Loucy (cell line): ENCODE measurements around the gene KAT5.

Source experiments
- H2AFZ ChIP-seq: fragments of 200-600 bp; sonication (generic); 2 replicates; pipeline ENCODE4 v1.6.0; 2016; ENCODE audit warnings: antibody characterized with exemption, mild to moderate bottlenecking, low read length, moderate library complexity
- H3F3A ChIP-seq: fragments of 200-600 bp; 2 replicates; pipeline ENCODE4 v1.6.0; 2016; ENCODE audit warnings: antibody characterized with exemption, low read depth, mild to moderate bottlenecking
- H3K27me3 ChIP-seq: fragments of 200-600 bp; sonication (generic); 2 replicates; pipeline ENCODE4 v1.6.1; 2014; ENCODE audit warnings: low read length, mild to moderate bottlenecking; ENCODE audit not compliant: insufficient read depth, poor library complexity, severe bottlenecking
- H3K36me3 ChIP-seq: fragments of 200-600 bp; sonication (generic); 2 replicates; pipeline ENCODE4 v1.6.1; 2016; ENCODE audit warnings: low read length; ENCODE audit not compliant: insufficient read depth
- H3K4me1 ChIP-seq: fragments of 200-600 bp; sonication (generic); 2 replicates; pipeline ENCODE4 v1.5.1; 2014; ENCODE audit warnings: low read length, mild to moderate bottlenecking; ENCODE audit not compliant: insufficient read depth, poor library complexity, severe bottlenecking
- H3K4me2 ChIP-seq: fragments of 200-600 bp; sonication (generic); 2 replicates; pipeline ENCODE4 v1.6.0; 2014; ENCODE audit warnings: antibody characterized with exemption, low read length, low read depth, mild to moderate bottlenecking; ENCODE audit not compliant: poor library complexity, severe bottlenecking
- H3K4me3 ChIP-seq: fragments of 200-600 bp; sonication (generic); 2 replicates; pipeline ENCODE4 v1.5.1; 2014; ENCODE audit warnings: low read length, mild to moderate bottlenecking, mixed read lengths; ENCODE audit not compliant: poor library complexity, severe bottlenecking
- H3K79me2 ChIP-seq: fragments of 200-600 bp; sonication (generic); 2 replicates; pipeline ENCODE4 v1.6.1; 2014; ENCODE audit warnings: low read length; ENCODE audit not compliant: insufficient read depth
- H3K9ac ChIP-seq: fragments of 200-600 bp; sonication (generic); 2 replicates; pipeline ENCODE4 v1.6.0; 2014; ENCODE audit warnings: mild to moderate bottlenecking, low read depth, low read length, moderate library complexity; ENCODE audit not compliant: poor library complexity, severe bottlenecking
- H3K9me2 ChIP-seq: fragments of 200-600 bp; sonication (generic); replicated peaks from 2 replicates; pipeline ENCODE4 v1.6.1; 2016; ENCODE audit warnings: low read depth, low read length, mixed read lengths
- H3K9me3 ChIP-seq: fragments of 200-600 bp; sonication (generic); 2 replicates; pipeline ENCODE4 v1.6.1; 2014; ENCODE audit warnings: mild to moderate bottlenecking, antibody characterized with exemption, low read length, low read depth; ENCODE audit not compliant: insufficient read depth
- H4K20me1 ChIP-seq: fragments of 200-600 bp; sonication (generic); 2 replicates; pipeline ENCODE4 v1.6.0; 2014; ENCODE audit warnings: antibody characterized with exemption, low read length, mild to moderate bottlenecking; ENCODE audit not compliant: insufficient read depth, poor library complexity, severe bottlenecking
- CTCF ChIP-seq: fragments of 200-600 bp; sonication (generic); conservative IDR thresholded peaks from 2 replicates; pipeline ENCODE4 v1.5.1; 2014; ENCODE audit warnings: mild to moderate bottlenecking, antibody characterized with exemption, low read length
- EZH2phosphoT487 ChIP-seq: fragments of 200-600 bp; IDR thresholded peaks from 2 replicates; pipeline ENCODE4 v1.6.1; 2018; ENCODE audit warnings: antibody characterized with exemption, mild to moderate bottlenecking, moderate library complexity, borderline replicate concordance

KAT5 gene

GRCh38 chr11:65711785-65712632 is at the start of gene KAT5:
Gene KAT5, plus strand, starts transcription at chr11:65712252. Its CDS starts 16 bp downstream, at chr11:65712268.
- no peaks in the 10 kb centered on the region for H3K9me3 ChIP-seq
- peak within 1 kb of the TSS; percentile 82 for H3K4me3 ChIP-seq
- peak within 1 kb of the TSS; percentile 87 for H3K4me2 ChIP-seq
- H4K20me1 ChIP-seq, result peaks cover 5% of the 10 kb centered on the region
- H3K4me1 ChIP-seq, result peaks cover 18% of the 10 kb centered on the region
- no peaks in the 10 kb centered on the region for H3K9me2 ChIP-seq
- H3K27me3 ChIP-seq, result no peaks in the 10 kb centered on the region
- H2AFZ ChIP-seq, result peak within 1 kb of the TSS; percentile 99
- H3K9ac ChIP-seq, result peak within 1 kb of the TSS; percentile 83
- no peaks in the 10 kb centered on the region for H3F3A ChIP-seq
- H3K79me2 ChIP-seq, result peaks cover 28% of the 10 kb centered on the region
- peaks cover 26% of the 10 kb centered on the region; the same call in 1 of the 2 replicates for H3K36me3 ChIP-seq
- no peak for TF ChIP-seq EZH2phosphoT487
- peak; percentile 84 for TF ChIP-seq CTCF

GRCh38 chr11:65662799-65663638 is 49.0 kb upstream of the KAT5 start, which contains the start of gene RELA:
Gene RELA, minus strand, starts transcription at chr11:65662916. Its CDS starts 84 bp downstream, at chr11:65662832.
- Histone ChIP-seq H3K4me3 (peak within 1 kb of the TSS; percentile 98), H3F3A (0 out of 2 replicates have a peak, but pooled peaks cover 7% of the 10 kb centered on the region), H3K4me2 (peak within 1 kb of the TSS; percentile 99), H3K36me3 (peaks cover 20% of the 10 kb centered on the region; the same call in 1 of the 2 replicates), H3K9me2 (no peaks in the 10 kb centered on the region), H3K4me1 (peaks cover 17% of the 10 kb centered on the region), H3K9me3 (no peaks in the 10 kb centered on the region), H2AFZ (peak within 1 kb of the TSS; percentile 76), H3K79me2 (peaks cover 35% of the 10 kb centered on the region), H3K9ac (peak within 1 kb of the TSS; percentile 92), H3K27me3 (no peaks in the 10 kb centered on the region), H4K20me1 (peaks cover 29% of the 10 kb centered on the region)
- TF ChIP-seq CTCF, result no peak
- no peak for TF ChIP-seq EZH2phosphoT487

- Histone ChIP-seq H2AFZ (peak overlapping the region; percentile 76), H3K79me2 (peaks cover 35% of the 10 kb centered on the region), H4K20me1 (peaks cover 29% of the 10 kb centered on the region), H3K36me3 (peaks cover 13% of the 10 kb centered on the region; the same call in 1 of the 2 replicates), H3K4me2 (peak overlapping the region; percentile 91), H3K27me3 (no peaks in the 10 kb centered on the region), H3K9ac (peak overlapping the region; percentile 76), H3K9me3 (no peaks in the 10 kb centered on the region), H3K9me2 (no peaks in the 10 kb centered on the region), H3K4me1 (peaks cover 17% of the 10 kb centered on the region), H3K4me3 (peak overlapping the region; percentile 98), H3F3A (0 out of 2 replicates have a peak, but pooled peaks cover 7% of the 10 kb centered on the region)
- no peak for TF ChIP-seq CTCF
- no peak for TF ChIP-seq EZH2phosphoT487
These were observed 48.3 kb upstream of the KAT5 start for GRCh38 chr11:65663639-65664200.
